Hippocampal formation (tissue), 2 donors: ENCODE results near the gene ZNF680.
"Not testable (repeated sequence)": the region's sequence is repeated elsewhere in the genome, so short reads cannot be mapped to it uniquely, and the experiment has no call there.

Source experiments
- DNase-seq, 2 donors: peaks; one replicate each; lab custom pipeline; 2025; lab: John Stamatoyannopoulos, UW

ZNF680 gene

DNA sequence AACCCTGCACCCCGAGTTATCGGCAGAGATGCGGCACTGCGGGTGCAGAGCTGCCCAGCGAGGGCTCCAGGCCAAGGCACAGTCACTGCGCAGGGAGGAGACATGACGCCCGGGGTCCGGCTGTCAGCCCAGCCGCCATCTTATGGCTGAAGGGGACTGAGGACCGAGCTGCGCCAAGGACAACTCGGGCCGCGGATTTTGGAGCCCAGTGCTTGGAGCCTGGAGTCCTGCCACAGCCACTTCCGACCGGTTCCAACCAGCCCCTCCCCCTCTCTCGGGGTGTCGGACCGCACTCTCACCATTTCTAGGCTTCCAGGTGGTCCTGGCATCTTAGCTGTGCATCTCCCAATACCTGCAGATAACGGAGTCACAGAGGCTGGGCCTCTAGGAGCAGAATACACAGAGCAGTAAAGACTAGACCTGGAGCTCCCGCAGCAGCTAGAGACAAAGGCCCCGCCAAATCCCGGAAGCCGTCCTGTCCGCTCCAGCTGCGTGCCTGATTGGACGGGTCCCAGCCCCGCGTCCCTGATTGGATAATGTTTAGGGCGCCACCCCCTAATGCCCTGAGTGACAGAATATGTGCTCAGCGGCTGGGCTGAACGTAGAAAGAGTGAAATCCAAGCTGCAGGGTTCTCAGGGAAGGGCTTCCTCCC lies at the start of gene ZNF680:
ZNF680 (minus strand) TSS at position 446 of the 653 bp plus-strand sequence; CDS start at position 329, 117 bp downstream.
- DNase-seq, result peak; percentile 94 to 96

DNA sequence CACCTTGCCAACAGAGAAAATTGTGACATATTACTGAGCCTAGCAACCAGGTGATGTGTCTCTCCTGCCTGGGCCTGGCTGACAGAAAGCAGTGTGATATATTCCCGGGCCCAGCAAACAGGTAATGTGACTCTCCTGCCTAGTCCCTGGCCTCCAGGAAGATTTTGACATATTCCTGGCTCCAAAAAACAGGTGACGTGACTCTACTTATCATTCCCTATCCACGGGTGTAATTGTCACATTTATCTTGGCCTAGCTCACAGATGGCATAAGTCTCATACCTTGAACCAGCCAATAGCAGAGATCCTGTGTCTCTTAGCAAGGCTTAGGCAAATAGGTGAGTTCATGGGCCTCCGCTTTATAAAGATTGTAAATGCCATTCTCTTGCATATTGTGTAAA lies 49.6 kb upstream of the ZNF680 start:
- no peak for DNase-seq

DNA sequence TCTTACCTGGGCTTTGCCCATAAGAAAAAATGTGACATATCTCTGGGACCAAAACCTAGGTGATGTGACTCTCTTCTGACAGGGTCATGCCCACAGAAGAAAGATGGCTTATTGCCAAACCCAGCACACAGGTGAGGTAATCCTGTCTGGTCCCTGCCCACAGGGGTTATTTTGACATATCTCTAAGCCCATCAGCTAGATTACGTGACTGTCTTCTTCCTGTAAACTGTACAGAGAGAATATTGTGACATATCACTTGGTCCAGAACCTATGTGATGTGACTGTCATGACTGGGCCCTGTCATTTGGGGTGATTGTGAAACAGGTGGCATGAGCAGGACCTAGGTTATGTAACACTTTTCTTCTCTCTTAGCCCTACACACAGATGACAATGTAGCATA lies 48.8 kb upstream of the ZNF680 start:
- no peak for DNase-seq

DNA sequence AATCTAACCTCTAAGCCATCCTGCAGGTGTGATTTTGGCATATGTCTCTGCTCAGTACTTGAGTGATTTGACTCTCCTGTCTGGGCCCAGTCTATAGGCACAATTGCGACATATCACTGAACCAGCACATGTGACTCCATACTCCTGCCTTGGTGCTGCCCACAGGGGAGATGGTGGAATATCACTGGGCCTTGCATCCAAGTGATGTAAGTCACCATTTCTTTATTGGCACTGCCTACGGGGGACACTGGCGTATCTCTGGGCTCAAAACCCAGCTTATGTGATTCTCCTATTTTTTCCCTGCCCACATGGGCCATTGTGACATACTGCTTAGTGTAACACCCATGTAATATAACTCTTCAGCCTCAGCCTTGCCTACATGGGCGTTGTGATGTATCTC lies 48.1 kb upstream of the ZNF680 start:
- DNase-seq, result no peak

DNA sequence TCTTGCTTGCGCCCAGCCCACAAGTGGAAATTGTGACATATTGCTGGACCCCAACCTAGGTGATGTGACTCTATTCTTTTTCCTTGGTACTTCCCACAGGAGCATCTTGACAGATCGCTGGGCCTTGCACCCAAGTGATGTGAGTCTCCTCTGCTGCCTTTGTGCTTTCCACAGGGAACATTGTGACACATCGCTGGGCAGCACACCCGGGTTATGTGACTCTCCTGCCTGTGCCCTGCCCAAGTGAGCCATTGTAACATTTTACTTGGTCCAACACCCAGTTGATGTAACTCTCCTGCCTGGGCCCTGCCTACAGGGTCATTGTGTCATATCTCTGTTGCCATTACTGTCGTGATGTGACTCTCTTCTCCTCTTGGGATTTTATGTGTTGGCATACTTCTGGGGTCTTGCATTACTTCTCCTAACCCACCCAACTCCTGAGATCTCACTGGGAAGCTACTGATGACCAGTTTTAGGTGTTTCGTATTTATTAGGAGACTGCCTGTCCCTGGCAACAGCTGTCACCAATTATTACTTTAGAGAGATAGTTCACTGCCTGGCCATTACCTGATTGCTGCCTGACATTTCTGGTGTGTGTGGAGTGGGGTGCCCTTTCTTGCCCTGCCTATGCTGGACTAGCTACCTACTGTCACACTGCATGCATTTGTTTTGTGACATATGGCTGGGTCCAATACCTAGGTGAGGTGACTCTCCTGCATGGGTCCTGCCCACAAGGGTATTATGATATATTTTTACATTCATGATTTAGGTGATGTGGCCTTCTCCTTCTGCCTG lies 45.4 kb upstream of the ZNF680 start:
- DNase-seq, result no peak

DNA sequence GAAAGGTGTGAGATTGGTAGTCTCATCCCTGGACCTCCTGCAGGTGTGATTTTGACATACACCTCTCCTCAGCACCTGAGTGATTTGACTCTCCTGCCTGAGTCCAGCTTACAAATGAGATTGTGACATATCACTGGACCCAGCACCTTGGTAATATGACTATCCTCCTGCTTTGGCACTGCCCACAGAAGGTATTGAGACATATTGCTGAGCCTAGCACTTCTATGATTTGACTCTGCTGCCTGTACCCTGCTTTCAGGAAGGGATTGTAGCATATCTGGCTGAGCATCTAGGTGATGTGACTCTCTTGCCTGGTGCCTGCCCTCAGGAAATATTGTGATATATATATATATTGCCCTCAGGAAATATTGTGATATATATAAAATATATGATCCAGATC lies 43.5 kb upstream of the ZNF680 start:
- DNase-seq, result no peak

DNA sequence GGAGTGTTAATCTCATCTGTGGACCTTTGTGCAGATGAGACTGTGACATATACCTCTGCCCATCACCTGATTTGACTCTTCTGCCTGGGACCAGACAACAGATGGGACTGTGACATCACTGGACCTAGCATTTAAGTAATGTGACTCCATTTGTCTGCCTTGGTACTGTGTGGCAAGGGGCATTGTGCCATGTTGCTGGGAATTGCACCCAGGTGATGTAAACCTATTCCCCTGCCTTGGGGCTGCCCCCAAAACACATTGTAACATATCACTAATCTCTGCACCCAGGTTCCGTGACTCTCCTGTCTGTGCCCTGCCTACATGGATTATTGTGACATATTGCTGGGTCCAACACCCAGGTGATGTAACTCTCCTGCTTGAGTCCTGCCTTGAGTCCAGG lies 40.4 kb upstream of the ZNF680 start:
- DNase-seq, result no peak

DNA sequence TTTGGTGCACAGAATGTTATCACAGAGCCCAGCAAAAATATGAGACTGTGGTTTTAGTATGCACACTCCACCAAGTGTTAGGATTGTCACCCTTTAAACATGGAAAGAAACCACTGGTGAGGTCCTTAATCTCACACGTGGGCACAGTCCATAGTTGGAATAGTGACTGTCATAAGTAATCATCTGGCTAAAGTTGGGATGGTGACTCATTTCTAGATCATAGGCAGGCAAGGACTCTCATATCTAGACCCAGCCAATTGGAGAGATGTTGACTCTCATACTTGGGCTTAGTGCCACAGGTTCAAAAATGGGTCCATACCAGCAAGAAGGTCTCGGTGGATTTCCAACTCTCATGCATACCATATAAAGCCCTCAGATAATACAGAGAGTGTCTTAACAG lies 39.6 kb upstream of the ZNF680 start:
- DNase-seq, result no peak

DNA sequence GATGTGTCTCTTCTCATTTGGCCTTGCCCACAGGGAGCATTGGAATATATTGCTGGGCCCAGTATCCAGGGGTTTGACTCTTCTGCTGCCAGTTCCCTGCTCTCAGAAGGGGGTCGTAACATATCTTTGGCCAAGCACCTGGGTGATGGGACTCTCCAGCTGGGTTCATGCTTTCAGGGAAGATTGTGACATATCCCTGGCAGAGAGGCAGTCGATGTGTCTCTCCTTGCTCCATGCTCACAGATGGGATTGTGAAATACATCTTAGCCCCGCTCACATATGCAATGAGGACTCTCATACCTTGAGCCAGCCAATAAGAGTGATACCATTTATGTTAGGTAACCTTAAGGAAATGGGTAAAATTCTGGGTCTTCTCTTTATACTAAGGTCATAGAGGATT lies 39.2 kb upstream of the ZNF680 start:
- no peak for DNase-seq

DNA sequence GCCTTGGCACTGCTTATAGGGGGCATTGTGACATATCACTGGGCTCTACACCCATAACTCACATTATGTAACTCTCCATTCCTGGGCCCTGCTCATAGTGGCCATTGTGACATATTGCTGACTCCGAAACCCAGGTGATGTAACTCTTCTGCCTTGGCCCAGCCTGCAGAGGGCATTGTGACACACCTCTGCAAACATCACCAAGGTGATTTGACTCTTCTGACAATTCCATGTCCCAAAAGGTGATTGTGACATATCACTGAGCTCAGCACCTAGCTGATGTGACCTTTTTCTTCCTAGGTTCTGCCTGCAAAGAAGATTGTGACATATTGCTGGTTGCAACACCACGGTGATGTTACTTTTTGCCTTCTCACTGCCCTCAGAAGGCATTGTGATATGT lies 36.5 kb upstream of the ZNF680 start:
- no peak for DNase-seq

DNA sequence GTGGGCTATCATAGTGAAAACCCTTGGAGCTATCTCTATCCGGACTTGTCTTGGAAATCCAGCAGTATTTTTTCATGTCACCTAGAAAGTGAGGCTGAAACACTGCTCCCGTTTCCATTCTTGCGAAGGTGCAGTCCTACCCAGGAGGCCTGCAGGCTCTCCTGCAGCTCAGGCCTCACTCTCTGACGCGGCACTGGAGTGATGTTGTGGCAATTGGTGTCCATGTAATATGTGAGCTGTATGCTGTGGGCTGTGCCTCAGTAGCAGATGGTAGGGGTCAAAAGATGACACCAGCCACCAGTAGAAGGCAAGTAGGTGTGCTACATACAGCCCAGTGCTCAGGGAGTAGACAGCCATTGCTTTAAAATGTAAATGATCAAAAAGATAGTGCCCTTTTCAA lies 28.1 kb upstream of the ZNF680 start:
- DNase-seq, result no peak

DNA sequence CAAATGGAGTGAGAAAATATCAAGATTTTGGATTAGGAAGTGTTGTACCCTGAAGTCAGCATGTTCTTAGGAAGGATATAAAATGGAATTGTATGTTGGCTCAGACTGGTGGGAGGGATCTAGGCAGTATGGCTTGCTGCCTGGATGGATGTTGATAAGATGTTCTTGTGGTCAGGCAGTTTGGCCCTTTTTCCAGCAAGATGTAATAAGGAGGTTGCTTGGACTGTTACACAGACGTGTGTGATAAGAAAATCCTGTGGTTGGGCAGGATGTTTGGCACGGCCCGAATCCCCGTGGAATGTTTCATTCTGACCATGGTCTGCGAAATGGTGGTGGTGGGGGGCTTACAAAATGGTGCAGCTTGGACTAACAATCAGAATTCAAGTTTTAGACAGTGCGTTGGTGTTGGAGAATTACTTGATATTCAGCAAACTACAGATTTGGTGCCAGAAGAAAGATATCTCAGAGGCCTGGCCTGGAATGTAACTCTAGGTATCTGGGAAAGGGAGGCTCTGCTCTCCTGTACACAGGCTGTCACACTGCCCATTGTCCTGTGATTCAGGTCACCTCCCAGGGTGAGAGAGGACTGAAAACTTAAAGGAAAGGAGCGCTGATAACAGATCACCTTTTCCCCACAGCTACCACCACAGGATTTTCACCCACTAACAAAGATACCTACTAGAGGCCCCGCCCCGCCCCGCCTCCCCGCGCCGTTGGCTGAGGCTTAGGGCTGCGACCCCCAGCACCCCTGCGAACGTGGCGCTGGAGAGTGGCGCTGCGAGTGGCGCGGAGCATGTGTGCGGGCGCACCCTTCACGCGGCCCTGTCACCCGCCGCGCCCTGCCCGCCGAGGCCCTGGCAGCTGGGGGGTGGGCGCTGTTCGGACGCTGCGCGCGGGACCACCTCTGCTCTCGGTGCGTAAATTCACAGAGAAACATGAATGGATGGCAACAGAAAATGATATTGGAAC lies 19.3 kb upstream of the ZNF680 start:
- DNase-seq, result no peak

DNA sequence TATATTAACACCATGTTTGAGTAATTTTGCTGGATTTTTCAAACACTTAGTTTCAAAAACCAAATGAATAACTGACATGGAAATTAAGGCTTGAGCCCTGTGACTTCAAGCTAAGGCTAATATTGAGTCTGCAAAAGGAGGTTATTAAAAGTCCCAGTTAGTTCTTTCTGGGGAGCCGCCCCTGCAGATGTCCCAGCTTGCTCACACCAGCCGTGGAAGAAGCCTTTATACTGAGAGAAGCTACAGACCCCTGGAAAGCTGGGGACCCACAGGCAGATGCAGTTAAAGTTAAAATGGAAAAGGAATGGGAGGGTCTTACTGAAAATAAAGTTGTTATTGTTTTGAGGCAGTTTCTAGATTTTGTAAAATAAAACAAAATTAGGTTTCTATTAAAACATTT lies 18.5 kb upstream of the ZNF680 start:
- no peak for DNase-seq

DNA sequence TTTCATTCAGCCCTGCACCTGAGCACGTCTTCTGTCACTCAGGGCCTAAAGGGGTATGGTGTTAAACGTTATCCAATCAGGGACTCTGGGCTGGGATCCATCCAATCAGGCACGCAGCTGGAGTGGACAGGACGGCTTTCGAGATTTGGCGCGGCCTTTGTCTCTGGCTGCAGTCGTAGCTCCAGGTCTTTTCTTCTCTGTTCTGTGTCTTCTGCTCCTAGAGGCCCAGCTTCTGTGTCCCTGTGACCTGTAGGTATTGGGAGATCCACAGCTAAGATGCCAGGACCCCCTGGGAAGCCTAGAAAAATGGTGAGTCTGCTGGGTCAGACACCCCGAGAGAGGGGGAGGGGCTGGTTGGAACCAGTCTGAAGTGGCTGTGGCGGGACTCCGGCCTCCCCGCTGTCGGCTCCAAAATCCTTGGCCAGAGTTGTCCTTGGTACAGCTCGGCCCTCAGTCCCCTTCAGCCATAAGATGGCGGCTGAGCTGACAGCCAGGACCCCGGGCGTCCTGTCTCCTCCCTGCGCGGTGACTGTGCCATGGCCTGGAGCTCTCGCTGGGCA lies 11.7 kb upstream of the ZNF680 start:
- DNase-seq, result no peak

DNA sequence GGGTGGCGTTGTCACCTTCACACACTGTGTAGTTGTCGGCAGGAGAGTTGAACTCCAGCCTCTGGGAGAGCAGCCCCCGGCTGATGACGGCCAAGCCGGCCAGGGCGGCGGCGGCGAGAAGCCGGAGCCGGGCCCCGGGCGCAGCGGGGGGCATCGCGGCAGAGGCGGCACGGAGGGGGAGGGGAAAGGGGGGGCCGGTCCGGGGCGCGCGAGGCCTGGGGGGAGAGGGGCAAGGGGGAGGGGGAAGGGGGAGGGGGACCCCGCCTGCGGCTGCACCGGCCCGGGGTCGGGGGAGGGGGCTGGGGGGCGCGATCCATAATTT lies 7.4 kb upstream of the ZNF680 start:
- not testable (repeated sequence) for DNase-seq

DNA sequence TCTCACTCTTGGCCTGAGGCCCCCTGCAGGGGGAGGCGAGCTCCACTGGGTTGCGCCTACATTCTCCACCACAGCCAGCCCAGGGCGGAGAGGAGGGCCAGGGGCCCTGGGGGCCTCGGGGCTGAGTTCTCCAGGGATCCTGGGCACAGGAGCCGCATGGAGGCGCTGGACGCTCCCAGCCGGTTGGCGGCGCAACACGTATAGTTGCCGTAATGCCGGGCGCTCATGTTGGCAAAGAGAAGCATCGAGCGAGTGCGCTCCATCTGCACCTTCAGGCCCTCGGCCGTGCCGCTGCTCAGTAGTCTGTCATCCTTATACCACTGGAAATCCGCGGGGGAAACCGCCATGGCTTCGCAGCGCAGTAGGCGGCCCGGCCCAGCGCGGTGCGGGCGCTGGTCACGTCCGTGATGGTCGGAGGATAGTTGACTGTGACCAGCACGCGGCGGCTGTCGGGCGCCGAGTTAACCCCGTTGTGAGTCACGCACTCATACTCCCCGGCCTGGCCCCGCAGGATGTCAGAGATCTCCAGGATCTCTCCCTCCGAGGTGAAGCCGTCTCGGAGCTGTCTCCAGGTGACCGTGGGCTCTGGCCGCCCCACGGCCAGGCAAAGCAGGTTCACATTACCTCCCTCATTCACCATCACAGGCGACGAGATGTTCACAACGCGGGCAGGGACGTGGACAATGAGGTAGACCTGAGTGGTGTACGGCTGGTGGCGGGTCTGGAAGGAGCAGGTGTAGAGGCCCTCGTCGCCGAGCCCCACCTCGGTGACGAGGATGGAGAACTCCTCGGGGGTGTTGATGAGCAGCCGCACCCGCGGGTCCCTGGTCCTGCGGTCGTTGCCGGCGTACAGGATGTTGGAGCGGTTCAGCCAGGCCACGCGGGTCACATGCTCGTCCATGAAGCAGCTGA lies 6.8 kb upstream of the ZNF680 start:
- DNase-seq, result not testable (repeated sequence)

DNA sequence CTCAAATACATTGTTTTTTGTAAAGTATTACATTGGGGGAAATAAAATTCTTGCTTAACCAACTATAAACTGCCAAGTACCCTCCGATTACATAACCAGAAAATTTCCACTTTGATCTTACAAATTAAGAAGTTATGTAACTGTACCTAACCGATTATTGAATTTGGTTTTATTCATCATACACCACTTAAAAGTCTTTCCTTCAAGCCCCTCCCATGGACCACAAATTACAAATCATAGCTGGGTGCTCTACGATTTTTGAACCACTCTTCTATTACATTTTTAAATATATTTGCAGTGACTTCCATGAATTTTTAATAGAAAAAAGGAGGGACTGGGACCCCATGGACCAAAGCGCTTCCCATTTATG lies 630 bp downstream of the ZNF680 start:
- no peak for DNase-seq

DNA sequence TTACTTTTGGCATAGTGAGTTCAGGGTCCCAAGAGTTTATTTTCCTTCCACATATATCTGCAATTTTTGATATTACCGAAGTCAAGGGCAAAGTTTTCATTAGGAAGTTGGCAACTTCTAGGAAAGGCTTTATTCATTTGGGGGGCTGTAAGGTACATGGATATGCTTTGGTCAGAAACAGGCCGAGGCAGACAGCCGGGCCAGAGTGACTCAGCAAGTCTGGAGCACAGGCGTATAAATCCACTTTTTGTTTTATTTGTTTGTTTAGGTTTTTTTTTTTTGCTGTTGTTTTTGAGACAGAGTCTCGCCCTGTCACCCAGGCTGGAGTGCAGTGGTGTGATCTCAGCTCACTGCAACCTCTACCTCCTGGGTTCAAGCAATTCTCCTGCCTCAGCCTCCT lies 3.7 kb downstream of the ZNF680 start:
- DNase-seq, result no peak

DNA sequence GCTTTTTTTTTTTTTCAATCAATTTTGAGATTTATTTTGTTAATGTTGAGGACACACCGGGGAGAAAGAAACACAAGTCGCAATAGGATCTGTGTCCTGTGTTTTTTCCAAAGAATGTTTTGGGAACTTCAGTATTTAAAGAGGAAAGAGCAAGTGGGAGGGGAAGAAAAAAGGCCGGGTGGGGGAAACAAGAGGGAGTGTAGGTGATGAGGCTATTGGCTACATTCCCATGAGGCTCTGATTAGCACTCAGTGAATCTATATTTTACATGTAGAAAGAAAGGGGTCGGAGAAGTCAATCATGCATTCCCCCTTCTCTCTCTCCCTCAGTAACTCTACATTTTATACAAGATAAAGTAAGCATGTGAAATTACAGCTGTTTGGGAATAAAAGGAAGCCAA lies 4.1 kb downstream of the ZNF680 start:
- DNase-seq, result no peak

DNA sequence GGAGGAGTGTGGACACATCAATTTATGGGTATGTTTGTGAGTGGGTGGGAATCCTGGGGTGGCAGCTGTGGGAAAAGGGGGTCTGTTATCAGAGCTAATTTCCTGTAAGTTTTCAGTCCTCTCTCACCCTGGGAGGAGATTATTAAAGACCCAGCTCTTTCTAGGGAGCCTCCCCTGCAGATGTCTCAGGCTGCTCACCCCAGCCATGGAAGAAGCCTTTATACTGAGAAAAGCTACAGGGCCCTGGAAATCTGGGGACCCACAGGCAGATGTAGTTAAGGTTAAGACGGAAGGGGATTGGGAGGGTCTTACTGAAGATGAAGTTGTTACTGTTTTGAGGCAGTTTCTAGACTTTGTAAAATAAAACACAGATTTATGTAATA lies 4.6 kb downstream of the ZNF680 start:
- DNase-seq, result no peak

DNA sequence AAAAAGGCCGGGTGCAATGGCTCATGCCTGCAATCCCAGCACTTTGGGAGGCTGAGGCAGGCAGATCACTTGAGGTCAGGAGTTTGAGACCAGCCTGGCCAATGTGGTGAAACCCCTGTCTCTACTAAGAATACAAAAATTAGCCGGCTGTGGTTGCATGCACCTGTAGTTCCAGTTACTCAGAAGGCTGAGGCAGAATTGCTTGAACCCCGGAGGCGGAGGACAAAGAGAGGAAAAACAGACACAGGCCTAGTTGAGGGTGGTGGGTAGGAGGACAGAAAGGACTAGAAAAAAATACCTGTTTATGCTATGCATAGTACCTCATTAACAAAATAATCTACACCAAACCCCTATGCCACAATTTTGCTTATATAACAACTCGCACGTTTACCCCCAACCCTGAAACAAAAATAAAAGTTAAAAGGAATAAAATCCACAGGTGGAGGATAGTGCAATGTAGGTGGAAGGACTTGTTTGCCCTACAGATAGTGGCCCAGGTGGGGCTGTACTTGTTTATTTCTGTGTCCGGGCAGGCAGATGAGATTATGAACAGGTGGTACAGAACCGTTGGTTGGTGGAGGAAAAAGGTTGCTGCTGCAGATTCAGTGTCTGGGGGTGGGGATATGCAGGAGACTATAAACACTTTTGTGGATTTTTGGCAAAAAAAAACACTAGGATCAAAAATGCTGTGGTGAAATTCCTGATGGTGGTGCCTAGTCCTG lies 5.1 kb downstream of the ZNF680 start:
- no peak for DNase-seq
